ENCODE measurements around the gene CCL1. TPM values are rescaled to one million over a fixed set of nuclear protein-coding genes. Genes with fewer than 3 reads are reported as not detected.
A peak's percentile ranks its signal among the peaks of the same experiment; 100 is the strongest.
"Not testable (repeated sequence)": the region's sequence is repeated elsewhere in the genome, so short reads cannot be mapped to it uniquely, and the experiment has no call there.

The CCL1 gene
- total RNA-seq, 2 donors from 2014 or later, result not detected

- Histone ChIP-seq H3K27me3 (no peaks in the 10 kb centered on the region), H3K9me3 (no peaks in the 10 kb centered on the region), H3K27ac (no peak overlapping the region), H3K4me3 (no peak overlapping the region), H3K36me3 (replicated peaks in 1 of 2; ENCODE audit: insufficient read depth in 1 of 2, low read depth in 2 of 2) (no peaks in the 10 kb centered on the region), H3K4me1 (no peaks in the 10 kb centered on the region)
- DNase-seq (no peak), ATAC-seq (no peak)
- intact Hi-C loops (cut with DNase I), result no loop called here
- 76 to 79% methylated on average over 3 of the region's 3 CpGs for WGBS, 2 donors
- TF ChIP-seq CTCF (IDR thresholded peaks at IDR 0.05) (no peak), POLR2A (IDR thresholded peaks at IDR 0.05) (no peak)
These were observed 23.8 kb downstream of the CCL1 start for GRCh38 chr17:34339138-34339770.

GRCh38 chr17:34337701-34338100 is 25.3 kb downstream of the CCL1 start:
- Histone ChIP-seq H3K27ac (no peak overlapping the region), H3K27me3 (no peaks in the 10 kb centered on the region), H3K9me3 (no peaks in the 10 kb centered on the region), H3K4me1 (no peaks in the 10 kb centered on the region), H3K4me3 (no peak overlapping the region), H3K36me3 (replicated peaks in 1 of 2; ENCODE audit: insufficient read depth in 1 of 2, low read depth in 2 of 2) (no peaks in the 10 kb centered on the region)
- 52 to 67% methylated on average over 1 of the region's 1 CpG for WGBS, 2 donors
- TF ChIP-seq POLR2A (IDR thresholded peaks at IDR 0.05), result no peak
- no peak for TF ChIP-seq CTCF (IDR thresholded peaks at IDR 0.05)
- no peak for DNase-seq
- intact Hi-C loops (cut with DNase I), result no loop called here
- no peak for ATAC-seq

- H3K4me1 ChIP-seq; H3K9me3 ChIP-seq; H3K27me3 ChIP-seq; H3K4me3 ChIP-seq; H3K36me3 ChIP-seq (replicated peaks in 1 of 2; ENCODE audit: insufficient read depth in 1 of 2, low read depth in 2 of 2); ATAC-seq; intact Hi-C loops (cut with DNase I); H3K27ac ChIP-seq: not testable (repeated sequence)
- peak in 1 of 4 donors; percentile 11 for DNase-seq
- 37 to 55% methylated on average over 4 of the region's 4 CpGs for WGBS, 2 donors
These were observed 35.5 kb downstream of the CCL1 start for GRCh38 chr17:34327580-34327979.

- no peaks in the 10 kb centered on the region for H3K9me3 ChIP-seq
- no peak for DNase-seq
- H3K36me3 ChIP-seq (replicated peaks in 1 of 2; ENCODE audit: insufficient read depth in 1 of 2, low read depth in 2 of 2), result no peaks in the 10 kb centered on the region
- H3K27ac ChIP-seq, result no peak overlapping the region
- ATAC-seq, result no peak
- no peaks in the 10 kb centered on the region for H3K4me1 ChIP-seq
- no peak for TF ChIP-seq POLR2A (IDR thresholded peaks at IDR 0.05)
- TF ChIP-seq CTCF (IDR thresholded peaks at IDR 0.05), result no peak
- intact Hi-C loops (cut with DNase I), result no loop called here
- H3K4me3 ChIP-seq, result no peak overlapping the region
- H3K27me3 ChIP-seq, result no peaks in the 10 kb centered on the region
These were observed 41.1 kb downstream of the CCL1 start for GRCh38 chr17:34321964-34322363.

- no peak within 1 kb of the TSS for H3K27ac ChIP-seq
- WGBS, 2 donors, result 31 to 38% methylated on average over 2 of the region's 2 CpGs
- no peak within 1 kb of the TSS for H3K4me3 ChIP-seq
- ATAC-seq, result no peak
- no peaks in the 10 kb centered on the region for H3K27me3 ChIP-seq
- intact Hi-C loops (cut with DNase I), result no loop called here
- no peak for DNase-seq
- no peaks in the 10 kb centered on the region for H3K4me1 ChIP-seq
- H3K36me3 ChIP-seq (replicated peaks in 1 of 2; ENCODE audit: insufficient read depth in 1 of 2, low read depth in 2 of 2), result no peaks in the 10 kb centered on the region
- H3K9me3 ChIP-seq, result no peaks in the 10 kb centered on the region
- TF ChIP-seq CTCF (IDR thresholded peaks at IDR 0.05), result no peak
- no peak for TF ChIP-seq POLR2A (IDR thresholded peaks at IDR 0.05)
These were observed 44.0 kb downstream of the CCL1 start, which contains the start of gene CCL8 for GRCh38 chr17:34319039-34319483. Gene CCL8, plus strand, starts transcription at chr17:34319435. Its CDS starts 67 bp downstream, at chr17:34319502.

All from body of pancreas (tissue), 4 donors.